SK-N-MC (cell line): Measurements from ENCODE around the gene SPINK5.

ENCODE experiments used
- EZH2 ChIP-seq: fragments of 200-600 bp; sonication (generic); IDR thresholded peaks from one replicate; pipeline ENCODE4 v1.6.1; 2017; ENCODE audit warnings: antibody characterized with exemption
- FOXP2 ChIP-seq: optimal IDR thresholded peaks from 2 replicates; pipeline ENCODE3; 2011; ENCODE audit warnings: mild to moderate bottlenecking, moderate library complexity; ENCODE audit not compliant: insufficient read depth; ENCODE audit errors: extremely low read length, control extremely low read depth

DNA sequence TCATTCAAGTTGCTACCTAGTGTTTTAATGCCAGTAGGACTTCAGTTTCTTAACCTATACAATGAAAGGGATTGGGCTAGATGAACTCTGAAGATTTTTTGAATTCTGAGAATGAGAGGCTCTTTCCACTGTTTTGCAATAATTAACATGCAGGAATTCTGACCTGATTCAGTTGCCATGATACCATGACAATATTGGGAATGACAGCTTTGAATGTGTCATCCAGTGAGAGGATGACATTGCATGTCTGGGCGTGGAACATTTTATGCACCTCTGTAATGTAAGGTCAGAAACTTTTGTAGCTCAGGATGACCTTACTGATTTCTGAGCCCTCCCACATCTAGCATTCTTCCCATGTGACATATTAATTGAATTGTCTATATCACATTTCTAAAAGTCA lies 30.6 kb upstream of the SPINK5 start:
- TF ChIP-seq EZH2 = no peak
- TF ChIP-seq FOXP2 = no peak
